Naive B cell (primary cell): ENCODE results near the gene FOSL1. TPM values are rescaled to one million over a fixed set of nuclear protein-coding genes. Genes with fewer than 3 reads are reported as not detected.

Experiments
- ATAC-seq, 2 donors: fragments of 150-1000 bp; cut with Tn5 transposase; 2 replicates each; pipeline ENCODE4 v1.10.0; 2021; ENCODE audit warnings: low read depth in 2 of 2, mild to moderate bottlenecking in 2 of 2, moderate library complexity in 2 of 2
- DNase-seq: peaks from one replicate; pipeline ENCODE4 v3.0.0; 2022
- H3K27ac Mint-ChIP-seq, 6 donors: one replicate each; pipeline ENCODE4 v1.8.0; 2020 to 2022; ENCODE audit warnings: mild to moderate bottlenecking in 6 of 6, mixed read lengths in 6 of 6, moderate library complexity in 5 of 6, inconsistent platforms in 2 of 6
- H3K27me3 Mint-ChIP-seq, 3 donors: one replicate each; pipeline ENCODE4 v1.8.0; 2021 to 2022; ENCODE audit warnings: mixed read lengths in 3 of 3, mild to moderate bottlenecking in 1 of 3
- H3K36me3 Mint-ChIP-seq, 2 donors: one replicate each; pipeline ENCODE4 v1.8.0; 2020 to 2022; ENCODE audit warnings: mixed read lengths in 2 of 2, inconsistent platforms in 1 of 2, mild to moderate bottlenecking in 1 of 2
- H3K4me1 Mint-ChIP-seq, 3 donors: one replicate each; pipeline ENCODE4 v1.8.0; 2020 to 2022; ENCODE audit warnings: mixed read lengths in 3 of 3, inconsistent platforms in 1 of 3, mild to moderate bottlenecking in 1 of 3, moderate library complexity in 1 of 3
- H3K4me3 Mint-ChIP-seq, 8 donors: one replicate each; pipeline ENCODE4 v1.8.0; 2020 to 2022; ENCODE audit warnings: mild to moderate bottlenecking in 8 of 8, mixed read lengths in 8 of 8, moderate library complexity in 8 of 8, inconsistent platforms in 2 of 8
- H3K9me3 Mint-ChIP-seq, 7 donors: one replicate each; pipeline ENCODE4 v1.8.0; 2020 to 2022; ENCODE audit warnings: mixed read lengths in 7 of 7, mild to moderate bottlenecking in 5 of 7, inconsistent platforms in 2 of 7, moderate library complexity in 1 of 7
- polyA plus RNA-seq, 6 donors: library from polyadenylated mRNA; unstranded; fragments of 300-500 nt; fragmentation: Illumina TruSeq; gene quantifications; one replicate each; pipeline ENCODE4 v1.2.3, GENCODE V29; 2021; ENCODE audit warnings: low read depth in 6 of 6

FOSL1 gene
- polyA plus RNA-seq, 6 donors from 2014 or later: 0.25 to 0.34 (median 0.27) TPM; not detected in 3

DNA sequence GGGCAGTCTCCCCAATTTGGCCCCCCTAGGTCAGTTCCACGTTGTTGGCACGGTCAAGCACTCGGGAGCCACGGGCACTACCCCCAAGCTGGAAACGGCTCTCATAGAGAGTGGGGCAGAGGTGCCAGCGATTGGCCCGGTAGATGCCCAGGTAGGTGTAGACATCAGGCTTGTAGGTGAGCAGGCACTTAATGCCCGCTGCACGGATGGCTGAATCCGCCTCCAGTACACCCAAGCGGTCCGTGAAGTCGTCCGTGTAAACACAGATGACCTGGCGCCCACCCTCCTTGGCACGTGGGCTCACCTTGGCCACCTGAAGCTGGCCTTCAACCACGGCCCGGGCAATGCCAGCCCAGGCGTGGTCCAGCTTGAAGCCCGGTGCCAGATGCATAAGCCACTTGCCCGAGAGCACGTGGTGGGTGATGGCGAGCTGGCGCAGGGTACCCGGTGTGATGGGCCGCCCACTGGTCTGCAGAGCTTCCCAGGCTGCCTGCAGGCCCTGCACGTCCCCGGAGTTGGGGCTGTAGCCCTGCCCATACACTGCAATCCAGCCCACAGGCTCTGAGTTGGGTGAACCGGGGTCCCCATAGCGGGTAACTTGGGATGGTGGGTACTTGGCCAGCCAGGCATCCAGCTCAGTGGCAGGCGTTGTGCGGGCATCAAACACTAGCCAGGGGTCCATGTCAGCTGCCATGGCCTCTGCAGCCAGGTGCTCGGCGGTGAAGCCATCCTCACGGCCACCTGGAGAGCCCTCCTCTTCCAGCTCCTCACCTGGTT is 17.4 kb upstream of the FOSL1 start:
- peak overlapping the region; percentile 85 to 95 (median 90) for H3K4me3 Mint-ChIP-seq
- ATAC-seq (no peak), DNase-seq (no peak)
- H3K4me1 Mint-ChIP-seq: peaks cover 35 to 59% (median 51%) of the 10 kb centered on the region in 3 donors
- peak overlapping the region in 2 of 6 donors; percentile 28 to 89 for H3K27ac Mint-ChIP-seq
- no peaks in the 10 kb centered on the region for H3K27me3 Mint-ChIP-seq
- H3K9me3 Mint-ChIP-seq: no peaks in the 10 kb centered on the region
- H3K36me3 Mint-ChIP-seq: no peaks in the 10 kb centered on the region

DNA sequence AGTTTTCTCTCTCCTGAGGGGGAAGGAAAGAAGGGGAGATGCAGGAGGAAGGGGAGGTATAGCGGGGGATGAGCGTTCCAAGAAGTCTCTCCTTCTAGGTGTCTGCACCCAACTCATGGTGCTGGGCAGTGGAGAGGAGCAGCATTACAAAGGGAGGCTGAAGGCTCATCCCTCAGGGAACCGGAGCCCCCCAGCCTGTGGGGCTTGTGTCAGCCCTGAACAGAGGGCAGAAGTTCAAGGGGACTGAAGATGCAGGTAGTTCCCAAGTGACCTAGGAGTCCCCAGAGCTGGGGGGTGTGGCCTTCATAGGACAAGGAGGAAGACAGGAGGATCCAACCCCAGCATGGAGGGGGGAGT is 16.9 kb upstream of the FOSL1 start:
- Mint-ChIP-seq H3K27me3 (no peaks in the 10 kb centered on the region), H3K4me1 (peaks cover 35 to 53% (median 46%) of the 10 kb centered on the region in 3 donors), H3K36me3 (no peaks in the 10 kb centered on the region), H3K9me3 (no peaks in the 10 kb centered on the region), H3K27ac (peak overlapping the region in 3 of 6 donors; percentile 28 to 88 (median 86)), H3K4me3 (peak overlapping the region; percentile 67 to 95 (median 87))
- ATAC-seq (no peak), DNase-seq (no peak)

DNA sequence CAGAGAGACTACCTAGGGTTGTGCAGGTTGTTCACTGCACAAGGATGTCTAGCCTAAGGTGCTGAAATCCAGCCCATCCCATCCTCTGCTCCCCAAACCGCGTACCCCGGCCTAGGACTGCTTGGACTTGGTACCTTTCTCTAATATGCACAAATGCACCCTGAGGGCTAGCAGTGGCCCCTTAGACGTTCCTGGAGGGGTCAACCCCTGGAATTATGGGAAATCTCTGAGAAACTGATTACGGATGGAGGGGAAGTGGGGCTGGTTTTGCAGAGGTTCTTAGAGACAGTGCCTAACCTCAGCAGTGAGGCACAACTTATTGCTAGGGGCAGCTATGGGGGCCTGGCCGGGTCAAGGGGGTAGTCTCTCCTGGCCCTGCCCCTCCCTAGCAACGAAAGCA is 16.2 kb upstream of the FOSL1 start:
- Mint-ChIP-seq H3K4me1 (peaks cover 39 to 54% (median 47%) of the 10 kb centered on the region in 3 donors), H3K27ac (peak overlapping the region in 3 of 6 donors; percentile 66 to 88 (median 80)), H3K36me3 (no peaks in the 10 kb centered on the region), H3K4me3 (peak overlapping the region; percentile 43 to 95 (median 86)), H3K27me3 (peaks cover 0 to 7% (median 5%) of the 10 kb centered on the region in 3 donors), H3K9me3 (no peaks in the 10 kb centered on the region)
- no peak for DNase-seq
- no peak for ATAC-seq

DNA sequence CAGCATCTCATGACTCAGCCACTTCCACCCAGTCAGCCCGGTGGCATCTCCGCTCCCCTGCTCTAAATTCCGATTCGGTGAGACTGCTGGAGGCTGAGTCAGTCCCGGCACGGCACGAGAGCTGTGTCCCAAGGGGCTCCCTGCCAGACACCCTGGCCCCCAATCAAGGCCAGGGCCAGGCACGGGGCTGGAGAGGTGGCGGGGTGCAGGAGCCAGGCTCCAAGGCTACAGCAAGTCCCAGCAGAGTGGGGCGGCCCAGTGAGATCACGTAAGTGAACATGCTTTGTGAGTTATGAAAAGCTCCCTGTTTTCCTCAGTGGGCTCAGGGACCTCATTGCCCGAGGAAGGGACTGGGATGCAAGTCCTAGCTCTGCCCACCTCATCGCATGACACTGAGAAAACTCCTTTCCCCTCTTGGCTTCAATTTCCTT is 15.6 kb upstream of the FOSL1 start:
- Mint-ChIP-seq H3K27ac (no peak overlapping the region), H3K36me3 (no peaks in the 10 kb centered on the region), H3K9me3 (no peaks in the 10 kb centered on the region), H3K27me3 (peaks cover 0 to 8% (median 6%) of the 10 kb centered on the region in 3 donors), H3K4me3 (peak overlapping the region in 1 of 8 donors; percentile 95), H3K4me1 (peaks cover 39 to 54% (median 46%) of the 10 kb centered on the region in 3 donors)
- DNase-seq (no peak), ATAC-seq (no peak)

DNA sequence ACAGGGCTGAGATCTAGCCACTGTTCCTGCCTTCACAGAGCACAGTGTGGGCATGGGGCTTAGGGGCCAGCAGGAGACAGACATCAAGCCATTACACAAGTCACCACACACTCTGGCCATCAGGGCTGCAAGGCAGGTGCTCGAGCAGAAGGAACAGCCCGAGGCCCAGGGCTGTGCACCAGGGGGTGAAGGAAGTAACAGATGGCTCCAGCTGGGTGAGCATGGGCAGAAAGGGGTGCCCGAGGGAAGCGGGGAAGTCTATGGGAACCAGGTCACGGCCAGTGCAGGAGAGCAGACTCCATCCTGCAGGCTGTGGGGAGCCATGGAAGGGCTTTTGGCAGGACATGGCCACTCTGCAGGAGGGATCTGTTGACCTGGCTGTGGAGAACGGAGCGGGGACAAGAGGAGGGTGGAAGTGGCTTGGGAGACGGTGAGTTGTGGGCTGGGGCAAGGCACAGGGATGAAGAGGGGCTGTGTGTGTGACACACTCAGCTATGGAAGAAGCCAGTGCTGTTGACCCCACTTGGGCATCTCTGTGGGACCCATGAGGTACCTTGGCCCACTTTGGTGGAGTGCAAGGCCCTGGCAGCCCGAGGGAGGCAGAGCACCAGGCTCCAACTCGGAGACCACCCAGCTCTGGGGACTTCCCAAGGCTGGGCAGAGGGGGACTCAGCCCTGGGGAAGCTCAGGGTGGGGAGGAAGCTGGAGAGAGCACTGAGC is 15.1 kb upstream of the FOSL1 start:
- Mint-ChIP-seq H3K27me3 (peaks cover 0 to 8% (median 6%) of the 10 kb centered on the region in 3 donors), H3K9me3 (no peaks in the 10 kb centered on the region), H3K4me3 (peak overlapping the region in 4 of 8 donors; percentile 50 to 79 (median 66)), H3K36me3 (no peaks in the 10 kb centered on the region), H3K4me1 (peaks cover 37 to 49% (median 42%) of the 10 kb centered on the region in 3 donors), H3K27ac (peak overlapping the region in 4 of 6 donors; percentile 28 to 97 (median 40))
- ATAC-seq (no peak), DNase-seq (no peak)

DNA sequence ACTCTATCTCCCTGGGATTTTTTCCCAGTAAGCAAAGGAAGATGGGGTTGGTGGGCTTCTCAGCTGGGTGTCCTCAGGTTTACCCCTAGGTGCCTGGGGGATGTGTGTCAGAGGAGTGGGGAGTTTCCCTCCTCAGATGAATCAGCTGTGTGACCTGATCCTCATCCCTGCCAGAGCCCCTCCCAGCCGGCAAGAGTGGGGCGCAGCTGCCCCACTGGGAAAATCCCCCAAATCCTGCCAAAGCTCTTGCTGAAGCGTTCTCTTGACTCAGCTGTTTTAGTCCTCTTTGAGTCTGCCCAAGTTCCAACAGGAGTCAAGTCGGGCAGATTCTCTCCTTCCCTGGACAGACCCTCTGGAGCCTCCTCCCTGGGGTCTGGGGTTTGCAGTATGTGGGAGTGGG is 12.7 kb upstream of the FOSL1 start:
- no peaks in the 10 kb centered on the region for H3K36me3 Mint-ChIP-seq
- no peak for DNase-seq
- ATAC-seq: no peak
- peak overlapping the region in 1 of 6 donors; percentile 73 for H3K27ac Mint-ChIP-seq
- no peaks in the 10 kb centered on the region for H3K9me3 Mint-ChIP-seq
- H3K27me3 Mint-ChIP-seq: peaks cover 0 to 19% (median 8%) of the 10 kb centered on the region in 3 donors
- H3K4me3 Mint-ChIP-seq: no peak overlapping the region
- H3K4me1 Mint-ChIP-seq: peaks cover 31 to 41% (median 33%) of the 10 kb centered on the region in 3 donors

DNA sequence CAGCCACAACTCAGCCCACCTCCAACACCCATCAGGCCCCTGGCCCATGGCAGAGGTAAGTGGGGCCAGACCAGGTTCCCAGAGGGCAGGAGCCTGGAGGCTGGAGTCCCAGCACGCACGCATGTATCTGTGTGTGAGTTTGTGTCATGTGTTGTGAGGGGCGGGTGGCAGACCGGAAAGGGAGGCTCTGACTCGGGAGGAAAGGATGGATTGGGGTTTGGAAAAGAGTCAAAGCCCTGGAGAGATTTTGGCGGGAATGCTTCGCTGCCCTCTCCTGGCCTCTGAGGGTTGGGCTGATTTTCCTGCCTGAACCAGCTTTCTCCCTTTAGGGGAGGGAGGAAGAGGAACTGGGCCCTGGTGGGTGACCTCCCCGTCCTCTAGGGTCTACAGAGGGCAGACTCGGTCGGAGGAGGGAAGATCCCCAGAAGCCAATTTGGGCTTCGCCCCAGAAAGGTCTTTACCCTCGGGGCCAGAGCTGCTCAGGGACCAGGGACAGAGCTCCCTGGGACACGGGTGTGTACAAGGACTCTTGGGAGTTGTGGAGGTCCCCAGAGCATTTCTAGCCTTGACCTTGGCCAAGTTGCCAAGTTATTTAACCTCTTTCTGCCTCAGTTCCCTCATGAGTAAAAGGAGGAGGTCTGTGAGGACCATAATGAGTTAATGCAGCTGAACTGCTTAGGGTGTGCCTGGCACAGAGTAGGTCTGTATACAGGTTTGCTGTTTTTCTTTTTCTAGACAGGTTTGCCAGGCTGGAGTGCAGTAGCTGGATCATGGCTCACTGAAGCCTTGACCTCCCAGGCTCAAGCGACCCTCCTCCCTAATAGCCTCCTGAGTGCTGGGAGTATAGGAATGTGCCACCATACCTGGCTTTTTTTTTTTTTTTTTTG is 11.7 kb upstream of the FOSL1 start:
- H3K9me3 Mint-ChIP-seq: no peaks in the 10 kb centered on the region
- peaks cover 25 to 36% (median 28%) of the 10 kb centered on the region in 3 donors for H3K4me1 Mint-ChIP-seq
- peak overlapping the region in 1 of 8 donors; percentile 77 for H3K4me3 Mint-ChIP-seq
- DNase-seq (no peak), ATAC-seq (no peak)
- H3K36me3 Mint-ChIP-seq: no peaks in the 10 kb centered on the region
- H3K27me3 Mint-ChIP-seq: peaks cover 0 to 26% (median 10%) of the 10 kb centered on the region in 3 donors
- H3K27ac Mint-ChIP-seq: peak overlapping the region in 1 of 6 donors; percentile 65

DNA sequence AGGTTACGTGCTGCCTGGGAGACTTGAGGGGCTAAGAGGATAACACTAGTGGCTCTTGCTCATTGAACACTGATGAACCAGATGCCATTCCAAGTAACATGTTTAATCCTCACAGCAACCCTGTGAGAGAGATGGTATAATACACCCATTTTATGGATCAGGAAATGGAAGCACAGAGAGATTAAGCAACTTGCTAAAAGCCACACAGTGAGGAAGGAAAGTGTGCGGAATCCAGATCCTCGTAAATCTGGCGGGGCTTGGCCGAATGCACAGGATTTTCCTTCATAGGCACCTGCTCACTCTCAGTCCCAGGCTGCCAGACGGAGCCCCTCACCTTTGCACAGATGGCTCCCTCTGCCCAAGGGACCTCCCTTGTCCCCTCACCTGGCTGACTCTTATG is 7.7 kb upstream of the FOSL1 start:
- peaks cover 3 to 6% (median 4%) of the 10 kb centered on the region in 3 donors for H3K4me1 Mint-ChIP-seq
- ATAC-seq: no peak
- no peak overlapping the region for H3K27ac Mint-ChIP-seq
- peaks cover 0 to 39% (median 16%) of the 10 kb centered on the region in 3 donors for H3K27me3 Mint-ChIP-seq
- no peaks in the 10 kb centered on the region for H3K36me3 Mint-ChIP-seq
- no peak for DNase-seq
- no peaks in the 10 kb centered on the region for H3K9me3 Mint-ChIP-seq
- no peak overlapping the region for H3K4me3 Mint-ChIP-seq

DNA sequence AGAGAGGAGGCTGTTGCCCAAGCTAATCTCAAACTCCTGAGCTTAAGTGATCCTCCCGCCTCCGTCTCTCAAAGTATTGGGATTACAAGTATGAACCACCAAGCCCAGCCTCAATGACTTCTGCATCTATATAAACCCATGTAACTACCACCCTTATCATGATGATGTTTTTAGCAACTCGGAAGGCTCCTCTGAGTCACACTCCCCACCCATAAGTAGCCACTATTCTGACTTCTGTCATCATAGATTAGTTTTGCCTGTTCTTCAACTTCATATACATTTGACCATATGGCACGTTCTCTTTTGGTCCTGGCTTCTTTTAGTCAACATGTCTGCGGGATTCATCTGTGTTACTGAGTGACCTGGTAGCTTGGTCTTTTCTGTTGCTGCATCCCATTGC is 6.4 kb upstream of the FOSL1 start:
- Mint-ChIP-seq H3K4me1 (peaks cover 2 to 3% (median 2%) of the 10 kb centered on the region in 3 donors), H3K36me3 (no peaks in the 10 kb centered on the region)
- no peak for ATAC-seq

DNA sequence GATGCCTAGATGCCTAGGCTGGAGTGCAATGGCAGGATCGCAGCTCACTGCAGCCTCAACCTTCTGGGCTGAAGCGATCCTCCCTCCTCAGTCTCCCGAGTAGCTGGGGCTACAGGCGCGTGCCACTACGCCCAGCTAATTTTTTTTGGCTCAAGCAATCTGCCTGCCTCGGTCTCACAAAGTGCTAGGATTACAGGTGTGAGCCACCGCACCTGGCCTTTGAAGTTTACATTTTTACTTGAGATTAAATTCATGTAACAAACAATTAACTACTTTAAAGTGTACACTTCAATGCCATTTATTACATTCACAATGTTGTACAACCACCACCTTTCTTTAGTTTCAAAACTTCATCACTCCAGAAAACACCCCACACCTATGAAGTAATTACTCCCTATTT is 3.5 kb upstream of the FOSL1 start:
- H3K4me3 Mint-ChIP-seq: no peak overlapping the region
- H3K9me3 Mint-ChIP-seq: no peaks in the 10 kb centered on the region
- H3K27me3 Mint-ChIP-seq: peaks cover 8 to 33% (median 10%) of the 10 kb centered on the region in 3 donors
- peaks cover 0 to 11% (median 3%) of the 10 kb centered on the region in 3 donors for H3K4me1 Mint-ChIP-seq
- ATAC-seq (no peak), DNase-seq (no peak)
- H3K27ac Mint-ChIP-seq: peak overlapping the region in 2 of 6 donors; percentile 14 to 62
- no peaks in the 10 kb centered on the region for H3K36me3 Mint-ChIP-seq

More for the DNA sequence above, 6.4 kb upstream of the FOSL1 start:
- peaks cover 3 to 46% (median 12%) of the 10 kb centered on the region in 3 donors for H3K27me3 Mint-ChIP-seq
- no peak for DNase-seq
- no peak overlapping the region for H3K27ac Mint-ChIP-seq
- H3K4me3 Mint-ChIP-seq: no peak overlapping the region
- no peaks in the 10 kb centered on the region for H3K9me3 Mint-ChIP-seq

DNA sequence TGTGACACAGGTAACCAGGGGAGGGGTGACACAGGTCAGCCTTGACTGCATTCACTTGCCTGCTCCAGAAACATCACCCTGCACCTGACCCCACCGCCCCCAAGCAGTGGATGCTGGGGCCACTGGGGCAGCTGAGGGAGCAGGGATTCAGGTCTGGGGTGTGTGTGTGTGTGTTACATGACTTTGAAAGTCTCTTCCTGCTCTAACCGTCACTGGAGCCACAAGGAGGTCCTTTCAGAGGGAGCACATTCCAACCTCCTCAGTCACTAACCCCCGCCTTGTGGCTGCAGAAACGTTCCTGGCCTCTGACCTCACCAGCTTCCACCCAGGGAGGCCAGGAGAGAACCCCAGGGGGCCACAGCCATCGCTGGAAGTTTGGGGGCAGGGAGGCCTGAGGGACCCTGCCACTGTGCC is 2.9 kb upstream of the FOSL1 start:
- H3K27ac Mint-ChIP-seq: peak overlapping the region in 3 of 6 donors; percentile 11 to 68 (median 68)
- no peak overlapping the region for H3K4me3 Mint-ChIP-seq
- no peak for ATAC-seq

DNA sequence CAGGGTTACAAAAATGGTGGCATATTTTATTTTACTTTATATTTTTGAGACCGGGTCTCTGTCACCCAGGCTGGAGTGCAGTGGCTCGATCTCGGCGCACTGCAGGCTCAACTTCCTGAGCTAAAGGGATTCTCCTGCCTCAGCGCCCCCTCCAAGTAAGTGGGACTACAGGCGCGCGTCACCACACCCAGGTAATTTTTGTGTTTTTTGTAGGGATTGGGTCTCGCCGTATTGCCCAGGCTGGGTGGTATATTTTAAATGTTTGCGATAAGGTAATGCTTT is 652 bp upstream of the FOSL1 start:
- ATAC-seq (no peak), DNase-seq (no peak)
- peaks cover 0 to 25% (median 11%) of the 10 kb centered on the region in 3 donors for H3K27me3 Mint-ChIP-seq
- H3K9me3 Mint-ChIP-seq: no peaks in the 10 kb centered on the region
- peaks cover under 1 to 14% (median 3%) of the 10 kb centered on the region in 3 donors for H3K4me1 Mint-ChIP-seq
- H3K36me3 Mint-ChIP-seq: no peaks in the 10 kb centered on the region
- peak overlapping the region; percentile 80 to 94 (median 90) for H3K27ac Mint-ChIP-seq
- H3K4me3 Mint-ChIP-seq: peak overlapping the region; percentile 57 to 85 (median 69)

More for the DNA sequence above, 2.9 kb upstream of the FOSL1 start:
- H3K36me3 Mint-ChIP-seq: no peaks in the 10 kb centered on the region
- no peak for DNase-seq
- peaks cover 8 to 36% (median 11%) of the 10 kb centered on the region in 3 donors for H3K27me3 Mint-ChIP-seq
- peaks cover 0 to 14% (median 3%) of the 10 kb centered on the region in 3 donors for H3K4me1 Mint-ChIP-seq
- H3K9me3 Mint-ChIP-seq: no peaks in the 10 kb centered on the region
